Mucosa of gallbladder (tissue), 1 donor: ENCODE results near the gene U2SURP. TPM values are rescaled to one million over a fixed set of nuclear protein-coding genes. Genes with fewer than 3 reads are reported as not detected.
"Not testable (repeated sequence)": the region's sequence is repeated elsewhere in the genome, so short reads cannot be mapped to it uniquely, and the experiment has no call there.

Experiments
- DNase-seq: peaks from one replicate; pipeline ENCODE4 v3.0.0-alpha.2; 2020; ENCODE audit warnings: low spot score
- total RNA-seq: library from RNA; stranded (reverse); gene quantifications from one replicate; pipeline ENCODE4 v1.2.1, GENCODE V29; 2021
- donor health status: DM: no; HTN: no; CAD: no.

U2SURP gene
- total RNA-seq, 1 donor from 2014 or later, result 58.7 TPM

DNA sequence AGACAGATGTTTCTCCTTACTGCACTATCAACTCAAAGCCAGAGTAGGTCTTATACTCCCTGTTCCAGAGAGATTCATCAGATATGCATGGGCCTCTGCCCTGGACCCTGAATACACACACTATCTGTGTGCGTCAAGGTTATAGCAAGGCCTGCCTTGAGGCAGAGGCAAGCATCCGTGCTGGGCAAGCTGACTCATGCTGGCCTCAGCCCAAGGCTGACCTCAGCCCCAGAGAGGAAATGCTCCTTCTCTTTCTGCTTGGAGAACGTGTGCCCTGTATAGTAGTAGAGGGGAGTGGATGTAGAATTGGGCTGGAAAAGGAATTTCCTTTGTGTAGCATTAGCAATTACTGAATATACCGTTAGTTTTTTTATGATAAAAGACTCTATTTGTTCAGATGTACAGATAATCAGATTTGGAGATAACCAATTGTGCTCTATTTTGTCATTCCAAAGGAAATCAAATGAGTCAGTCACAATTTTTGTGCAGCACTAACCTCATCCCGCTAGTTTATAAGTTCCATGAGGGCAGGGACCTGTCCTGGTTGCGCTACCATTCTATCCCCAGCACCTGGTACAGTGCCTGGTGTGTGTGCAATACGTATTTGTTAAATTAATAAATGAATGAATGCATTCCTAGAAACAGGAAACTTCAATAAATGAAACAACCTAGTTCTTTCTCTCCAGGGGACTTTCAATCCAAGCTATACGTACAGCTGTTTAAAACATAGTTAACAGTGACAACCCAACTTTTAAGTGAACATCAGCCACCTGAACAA lies 24.6 kb upstream of the U2SURP start:
- peak; percentile 87 for DNase-seq

DNA sequence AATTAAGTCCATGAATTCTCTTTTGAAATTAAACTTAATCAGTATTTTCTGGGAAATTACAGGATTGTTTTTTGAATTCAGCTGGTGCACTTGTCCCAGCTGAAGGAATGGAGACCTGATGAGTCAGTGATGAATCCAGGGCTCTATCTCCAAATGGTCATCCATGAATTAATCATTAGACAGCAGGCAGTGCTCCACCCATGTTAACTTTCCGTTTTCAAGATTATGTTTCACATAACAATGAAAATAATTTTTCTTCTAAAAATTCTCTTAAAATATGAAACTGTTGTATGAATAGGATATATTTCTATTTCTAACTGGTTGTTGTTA lies 24.0 kb upstream of the U2SURP start:
- DNase-seq, result no peak

DNA sequence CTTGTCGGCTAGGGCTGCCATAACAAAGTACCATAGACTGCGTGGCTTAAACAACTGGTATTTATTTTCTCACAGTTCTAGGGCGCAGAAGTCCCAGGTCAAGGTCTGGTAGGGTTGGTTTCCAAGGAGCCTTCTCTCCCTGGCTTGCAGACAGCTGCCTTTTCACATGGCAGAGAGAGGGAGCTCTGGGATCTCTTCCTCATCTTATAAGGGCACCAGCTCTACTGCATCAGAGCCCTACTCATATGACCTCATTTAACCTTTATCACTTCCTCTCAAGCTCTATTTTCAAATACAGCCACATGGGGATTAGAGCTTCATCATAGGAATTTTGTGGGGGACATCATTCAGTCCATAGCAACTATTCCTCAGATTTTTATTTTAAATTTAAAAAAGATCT lies 20.3 kb upstream of the U2SURP start:
- no peak for DNase-seq

DNA sequence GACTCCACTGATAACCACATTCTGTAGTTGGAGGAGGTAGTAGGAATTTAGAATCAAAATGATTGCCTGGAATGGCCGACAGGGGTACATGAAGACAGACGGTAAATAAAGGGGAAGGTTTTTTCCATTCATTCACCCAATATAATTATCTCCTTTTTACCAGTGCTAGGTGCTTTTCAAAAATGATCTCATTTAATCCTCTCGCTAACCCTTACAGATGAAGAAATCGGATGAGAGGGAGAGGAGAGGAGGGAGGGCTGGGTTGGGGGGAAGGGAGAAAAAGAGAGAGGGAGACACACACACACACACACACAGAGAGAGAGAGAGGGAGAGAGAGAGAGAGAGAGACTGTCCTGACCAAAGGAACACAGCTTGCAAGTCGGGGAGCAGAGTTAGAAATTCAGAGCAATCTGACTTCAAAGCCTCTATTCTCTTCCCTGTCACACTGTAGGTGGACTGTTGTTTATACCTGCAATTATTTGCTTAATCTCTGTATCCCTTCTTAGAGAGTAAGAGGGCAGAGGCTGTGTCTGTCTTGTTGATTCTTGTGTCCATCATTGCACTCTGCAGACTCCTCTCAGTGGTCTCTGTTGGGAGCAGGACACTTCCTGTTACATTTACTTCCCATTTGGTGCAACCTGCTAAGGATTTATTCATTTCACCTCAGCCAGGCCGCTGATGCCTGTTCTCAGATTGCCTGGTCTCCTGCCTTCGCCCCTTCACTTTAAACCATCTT lies 19.2 kb upstream of the U2SURP start:
- DNase-seq, result no peak

DNA sequence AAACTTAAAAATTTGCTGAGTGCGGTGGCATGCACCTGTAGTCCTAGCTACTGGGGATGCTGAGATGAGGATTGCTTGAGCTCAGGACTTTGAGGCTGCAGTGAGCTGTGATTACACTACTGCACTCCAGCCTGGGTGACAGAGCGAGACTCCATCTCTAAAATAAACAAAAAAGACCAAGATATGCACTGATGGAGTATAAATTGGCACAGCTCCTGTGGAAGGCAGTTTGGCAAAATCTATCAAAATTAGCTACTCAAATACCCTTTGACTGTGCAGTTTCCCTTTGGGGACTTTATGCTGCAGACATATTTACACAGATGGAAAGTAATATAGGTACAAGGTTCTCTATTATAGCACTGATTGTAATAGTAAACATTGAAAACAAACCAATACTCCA lies 18.1 kb upstream of the U2SURP start:
- DNase-seq, result no peak

DNA sequence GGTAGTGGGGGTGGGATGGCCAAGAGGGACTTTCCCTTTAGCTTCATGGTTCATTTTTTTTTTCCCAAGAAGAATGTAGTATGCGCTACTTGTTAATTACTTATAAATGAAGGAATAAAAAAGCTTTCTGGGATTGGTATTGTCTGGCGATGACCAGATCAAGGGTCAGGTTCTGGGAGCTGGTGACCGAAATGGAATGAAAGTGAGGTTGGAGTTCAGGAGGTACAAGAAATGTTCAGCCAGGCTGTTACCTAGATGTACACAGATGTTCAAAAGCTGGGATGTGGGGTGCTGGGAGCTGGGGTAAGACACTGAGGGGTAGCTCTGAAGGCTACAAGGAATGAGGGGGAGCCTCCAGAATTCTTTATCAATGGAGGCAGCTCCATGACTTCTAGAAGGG lies 17.1 kb upstream of the U2SURP start:
- DNase-seq, result no peak

DNA sequence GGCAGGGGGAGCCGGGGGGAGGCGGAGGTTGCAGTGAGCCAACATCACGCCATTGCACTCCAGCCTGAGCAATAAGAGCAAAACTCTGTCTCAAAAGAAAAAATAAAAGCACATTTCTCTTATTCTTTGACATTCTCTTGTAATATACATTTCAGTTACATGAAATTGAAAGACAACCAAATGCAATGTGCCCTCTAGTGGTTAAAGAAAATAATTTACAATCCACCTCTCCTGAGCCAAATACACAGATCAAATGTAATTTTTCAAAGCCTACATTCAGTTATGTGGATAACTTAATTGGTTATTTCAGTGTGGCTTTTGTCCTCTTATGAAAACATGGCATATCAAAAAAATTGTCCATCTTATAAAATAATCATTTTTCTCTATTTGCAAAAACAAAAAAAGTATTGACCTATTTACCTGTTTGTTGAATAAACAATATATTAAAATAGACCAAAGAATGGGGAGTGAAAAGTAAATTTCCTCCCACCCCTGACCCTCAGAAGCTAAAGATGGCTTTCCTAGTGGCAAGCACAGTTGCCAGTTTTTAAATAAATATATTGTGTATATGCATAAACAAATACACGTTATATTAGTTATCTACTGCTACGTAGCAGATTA lies 14.2 kb upstream of the U2SURP start:
- DNase-seq, result no peak

DNA sequence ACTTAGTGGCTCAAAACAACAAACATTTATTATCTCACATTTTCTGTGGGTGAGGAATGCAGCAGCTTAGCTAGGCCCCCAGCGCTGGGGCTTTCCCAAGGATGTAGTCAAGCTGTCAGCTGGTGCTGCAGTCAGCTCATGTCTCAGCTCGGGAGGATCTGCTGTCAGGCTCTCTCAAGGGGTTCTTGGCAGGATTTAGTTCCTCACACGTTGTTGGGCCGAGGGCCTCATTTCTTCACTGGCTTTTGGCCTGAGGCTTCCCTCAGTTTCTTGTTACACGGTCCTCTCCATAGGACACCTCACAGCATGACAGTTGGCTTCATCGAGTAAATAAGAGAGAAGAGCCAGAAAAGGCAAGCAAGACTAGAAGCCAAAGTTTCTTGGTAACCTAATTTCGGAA lies 13.7 kb upstream of the U2SURP start:
- DNase-seq, result no peak

DNA sequence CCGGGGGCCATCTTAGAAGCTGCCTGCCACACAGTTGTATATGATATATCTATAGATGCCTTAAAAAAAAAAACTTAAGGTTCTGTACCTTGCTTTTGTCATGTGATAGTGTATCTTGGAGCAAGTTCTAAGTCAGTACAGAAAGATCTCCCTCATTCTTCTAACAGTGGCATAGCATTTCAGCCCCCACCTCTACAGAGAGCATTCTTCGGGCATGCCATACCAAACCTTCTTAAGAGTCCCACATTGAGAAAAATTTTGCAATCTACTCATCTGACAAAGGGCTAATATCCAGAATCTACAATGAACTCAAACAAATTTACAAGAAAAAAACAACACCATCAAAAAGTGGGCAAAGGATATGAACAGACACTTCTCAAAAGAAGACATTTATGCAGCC lies 13.1 kb upstream of the U2SURP start:
- not testable (repeated sequence) for DNase-seq

DNA sequence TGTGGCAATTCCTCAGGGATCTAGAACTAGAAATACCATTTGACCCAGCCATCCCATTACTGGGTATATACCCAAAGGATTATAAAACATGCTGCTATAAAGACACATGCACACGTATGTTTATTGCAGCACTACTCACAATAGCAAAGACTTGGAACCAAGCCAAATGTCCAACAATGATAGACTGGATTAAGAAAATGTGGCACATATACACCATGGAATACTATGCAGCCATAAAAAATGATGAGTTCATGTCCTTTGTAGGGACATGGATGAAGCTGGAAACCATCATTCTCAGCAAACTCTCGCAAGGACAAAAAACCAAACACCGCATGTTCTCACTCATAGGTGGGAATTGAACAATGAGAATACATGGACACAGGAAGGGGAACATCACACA lies 12.5 kb upstream of the U2SURP start:
- not testable (repeated sequence) for DNase-seq

DNA sequence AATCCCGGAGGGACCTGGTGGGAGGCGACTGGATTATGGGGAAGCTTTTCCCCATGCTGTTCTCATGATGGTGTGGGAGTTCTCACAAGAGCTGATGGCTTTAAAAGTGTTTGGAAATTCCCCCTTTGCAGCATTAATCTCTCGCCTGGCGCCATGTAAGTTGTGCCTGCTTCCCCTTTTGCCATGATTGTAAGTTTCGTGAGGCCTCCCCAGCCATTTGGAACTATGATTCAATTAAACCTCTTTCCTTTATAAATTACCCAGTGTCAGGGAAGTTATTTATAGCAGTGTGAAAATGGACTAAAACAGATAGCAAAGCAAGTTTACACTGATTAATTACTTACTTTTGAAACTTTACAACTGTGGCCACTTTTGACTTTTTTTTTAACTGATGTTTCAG lies 10.6 kb upstream of the U2SURP start:
- DNase-seq, result no peak

DNA sequence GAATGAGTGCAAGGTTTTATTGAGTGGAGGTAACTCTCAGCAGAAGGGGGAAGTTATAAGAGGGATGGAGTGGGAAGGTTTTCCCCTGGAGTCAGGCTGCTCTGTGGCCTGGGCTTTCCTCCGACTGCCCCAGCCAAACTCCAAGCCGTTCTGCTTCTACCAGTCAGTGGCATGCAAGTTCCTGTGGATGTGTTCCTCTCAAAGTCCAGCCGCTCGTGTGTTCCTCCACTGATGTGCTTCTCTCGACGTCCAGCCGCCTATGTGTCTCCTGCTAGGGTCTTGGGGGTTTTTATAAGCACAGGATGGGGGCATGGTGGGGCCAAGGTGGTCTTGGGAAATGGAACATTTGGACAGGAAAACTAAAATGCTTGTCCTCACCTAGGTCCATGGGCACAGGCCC lies 9.0 kb upstream of the U2SURP start:
- no peak for DNase-seq

DNA sequence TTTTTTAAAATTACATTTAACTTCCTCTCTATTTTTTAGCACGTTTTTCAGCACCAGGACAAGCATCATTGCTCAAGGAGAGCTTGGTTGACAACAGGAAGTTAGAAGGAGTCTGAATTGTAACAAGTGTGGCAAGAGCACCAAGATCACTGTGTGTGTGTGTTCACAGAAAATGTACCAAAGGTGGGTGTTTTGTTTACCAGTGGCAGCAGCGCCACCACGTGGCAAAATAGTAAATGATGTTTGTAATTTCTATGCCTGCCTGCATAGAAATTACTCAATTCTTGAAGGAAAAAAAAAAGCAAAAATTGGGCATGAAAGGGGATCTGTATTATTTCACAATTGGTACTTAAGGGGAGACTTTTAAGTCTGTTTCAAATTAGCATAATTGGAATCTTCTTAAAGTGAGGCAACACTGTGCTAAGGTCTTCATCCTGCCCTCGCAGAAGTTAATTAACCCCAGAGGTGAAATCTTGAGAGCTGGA lies 7.4 kb upstream of the U2SURP start:
- DNase-seq, result peak; percentile 48

DNA sequence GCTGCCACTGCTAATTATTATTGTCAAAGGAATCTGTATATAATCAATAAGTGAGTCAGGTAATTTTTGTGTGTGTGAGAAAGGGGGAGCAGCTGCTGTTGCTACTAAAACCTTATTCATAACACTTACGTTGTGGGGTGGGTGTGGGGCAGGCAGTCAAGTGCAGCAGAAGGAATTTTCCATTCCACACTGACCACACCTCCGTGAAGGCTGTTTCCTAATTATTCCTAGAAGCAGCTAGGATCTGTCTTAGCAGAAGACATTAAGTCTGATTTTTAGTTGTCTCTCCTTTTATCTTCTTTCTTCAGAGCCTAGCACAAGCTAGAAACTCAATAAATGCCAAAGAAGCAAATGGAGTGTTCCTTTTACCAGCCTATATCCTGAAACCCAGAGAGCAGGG lies 4.0 kb upstream of the U2SURP start:
- no peak for DNase-seq

DNA sequence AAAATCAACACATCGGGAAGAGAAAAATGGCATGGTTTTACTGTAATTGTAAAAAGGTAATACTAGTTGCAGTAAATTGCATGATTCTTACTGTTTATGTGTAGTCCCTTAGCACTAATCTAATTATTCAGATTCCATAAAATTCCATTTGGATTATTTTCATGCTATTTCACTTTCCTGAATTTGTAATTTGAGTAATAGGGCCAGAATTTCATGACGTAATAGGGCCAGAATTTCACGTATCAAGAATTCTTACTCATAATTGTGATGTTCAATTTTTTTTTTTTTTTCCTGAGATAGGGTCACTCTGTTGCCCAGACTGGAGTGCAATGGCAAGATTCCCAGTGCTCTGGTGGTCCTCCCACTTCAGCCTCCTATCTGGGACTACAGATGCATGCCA lies 2.9 kb upstream of the U2SURP start:
- no peak for DNase-seq

DNA sequence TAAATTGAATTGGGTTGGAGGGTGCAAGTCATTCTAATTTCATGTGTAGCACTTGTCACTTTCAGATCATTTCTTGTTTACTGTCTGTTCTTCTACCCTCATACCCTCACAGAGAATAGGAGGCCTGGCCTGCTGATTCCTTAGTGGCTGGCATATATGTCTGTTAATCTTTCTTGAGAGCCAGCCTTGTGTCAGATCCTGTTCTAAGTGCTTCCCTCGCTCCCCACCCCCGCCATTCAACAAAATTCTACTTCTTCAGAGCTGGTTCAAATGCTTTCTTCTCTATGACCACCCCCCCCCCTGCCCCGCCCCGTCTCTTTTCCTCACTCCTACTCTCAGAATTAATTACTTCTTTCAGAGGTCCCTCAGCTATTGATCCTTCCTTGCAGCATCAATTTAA lies 1.5 kb upstream of the U2SURP start:
- no peak for DNase-seq

DNA sequence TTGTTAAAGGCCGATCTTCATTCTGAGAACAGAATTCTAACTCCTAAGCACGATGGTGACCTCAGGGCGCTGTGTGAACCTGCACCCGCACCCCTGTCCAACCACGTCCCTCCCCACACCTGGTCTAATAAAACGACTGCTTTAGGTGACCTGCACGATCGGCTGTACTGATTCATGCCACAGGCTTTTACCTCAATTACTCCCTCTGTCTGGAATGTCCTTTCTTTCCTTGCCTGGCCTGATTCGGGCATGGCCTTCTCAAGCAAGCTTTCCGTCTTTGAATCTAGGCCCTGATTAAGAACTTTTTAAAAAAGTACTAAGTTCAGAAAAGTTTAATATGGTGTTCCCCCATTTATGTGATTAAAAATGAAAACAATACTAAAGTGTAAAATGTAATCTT lies 842 bp upstream of the U2SURP start:
- DNase-seq, result no peak

DNA sequence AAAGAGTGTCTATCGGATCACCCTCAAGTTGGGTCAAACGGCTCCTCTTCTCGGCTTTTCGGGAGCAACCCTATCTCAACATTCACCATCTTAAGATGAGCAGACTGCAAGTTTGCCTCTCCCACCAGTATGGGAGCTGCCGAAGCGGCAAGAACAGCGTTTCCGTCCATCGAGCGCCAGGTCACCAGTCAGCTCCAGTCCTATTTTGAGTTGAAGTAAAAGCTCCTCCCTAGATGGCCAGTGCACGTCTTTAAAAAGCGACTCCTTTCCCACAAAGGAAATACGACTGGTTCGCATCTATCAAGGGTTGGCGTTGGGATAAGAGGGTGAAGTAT lies 369 bp upstream of the U2SURP start:
- no peak for DNase-seq

DNA sequence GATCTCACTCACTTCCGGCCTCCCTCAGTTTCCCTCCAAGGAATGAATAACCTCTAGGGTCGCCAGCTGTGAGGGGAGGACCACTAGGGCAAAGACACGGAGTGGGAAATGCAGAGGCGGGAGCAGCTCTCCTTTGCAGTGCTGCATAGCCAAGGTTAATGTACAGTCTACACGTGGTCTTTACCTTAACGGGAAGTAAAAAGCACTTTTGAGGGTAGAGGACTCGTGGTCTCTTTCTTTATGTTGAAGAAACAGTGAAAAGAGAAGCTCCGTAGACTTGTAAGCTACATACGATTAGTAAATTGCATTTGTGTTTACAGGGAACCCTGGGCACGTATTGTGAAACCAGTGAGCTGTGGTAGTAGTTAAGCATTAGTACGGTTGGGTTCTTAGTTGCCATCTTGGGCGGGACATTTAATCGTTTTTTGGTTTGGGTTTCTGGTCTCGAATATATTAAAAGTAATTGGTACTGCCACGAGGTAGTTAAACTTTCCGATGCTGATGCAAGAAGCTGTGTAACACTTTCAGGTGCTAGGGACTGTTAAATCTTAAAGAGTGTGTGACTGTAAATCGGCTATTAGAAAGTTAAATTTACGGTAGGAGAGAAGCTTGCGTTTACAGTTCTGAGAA lies 828 bp downstream of the U2SURP start:
- DNase-seq, result no peak

DNA sequence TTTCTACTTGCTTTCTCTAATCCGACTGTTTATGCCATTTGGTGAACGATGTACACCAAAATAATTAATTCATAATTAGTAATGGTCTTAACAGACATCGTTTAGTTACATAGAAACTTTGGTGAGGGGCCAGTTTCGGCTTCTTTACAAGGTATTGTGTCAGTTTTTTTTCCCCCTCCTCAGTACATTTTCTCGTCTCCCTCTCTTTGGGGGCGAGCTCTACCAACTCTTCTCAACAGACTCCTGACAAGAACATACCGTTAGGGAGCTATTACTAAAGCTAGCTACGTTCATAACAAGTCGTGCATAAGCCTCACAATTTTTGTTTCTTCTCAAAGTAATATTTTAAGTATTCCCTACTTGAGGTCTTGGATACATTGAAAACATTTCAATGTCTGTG lies 1.4 kb downstream of the U2SURP start:
- DNase-seq, result no peak

DNA sequence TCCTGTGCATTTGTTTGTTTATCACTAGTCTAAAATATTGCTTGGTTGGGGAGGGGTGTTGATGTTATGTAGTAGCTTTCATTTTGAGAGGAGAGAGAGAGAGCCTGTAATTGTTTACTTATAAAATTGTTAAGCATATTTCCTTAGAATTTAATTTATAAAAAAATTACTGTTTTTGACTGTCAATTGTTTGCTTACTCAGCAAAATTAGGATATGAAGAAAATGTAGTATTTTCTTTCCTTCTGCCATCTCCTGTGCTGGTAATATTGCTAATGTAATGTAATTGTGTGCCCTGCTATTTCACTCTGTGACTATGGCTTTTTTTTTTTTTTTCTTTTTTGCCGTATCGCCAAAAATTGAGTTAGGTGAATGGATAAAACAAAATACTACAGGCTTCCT lies 3.5 kb downstream of the U2SURP start:
- DNase-seq, result no peak

DNA sequence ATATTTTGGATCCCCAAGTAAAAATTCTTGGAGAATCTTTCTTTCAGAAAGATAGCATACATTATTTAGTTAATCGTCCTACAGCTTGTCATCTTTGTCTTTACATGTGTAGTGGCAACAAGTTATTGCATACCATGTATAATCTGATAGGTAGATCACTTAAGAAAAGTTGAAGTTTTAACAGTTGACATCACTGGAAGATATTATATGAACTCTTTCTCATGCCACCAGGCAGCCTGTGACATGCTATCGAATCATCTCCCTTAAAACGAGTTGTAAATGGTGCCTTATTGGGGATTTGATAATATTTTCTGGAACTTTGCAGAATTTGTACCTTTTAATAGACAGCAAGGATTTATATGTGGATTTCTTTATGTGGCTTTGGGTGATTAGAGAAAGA lies 8.7 kb downstream of the U2SURP start:
- no peak for DNase-seq

DNA sequence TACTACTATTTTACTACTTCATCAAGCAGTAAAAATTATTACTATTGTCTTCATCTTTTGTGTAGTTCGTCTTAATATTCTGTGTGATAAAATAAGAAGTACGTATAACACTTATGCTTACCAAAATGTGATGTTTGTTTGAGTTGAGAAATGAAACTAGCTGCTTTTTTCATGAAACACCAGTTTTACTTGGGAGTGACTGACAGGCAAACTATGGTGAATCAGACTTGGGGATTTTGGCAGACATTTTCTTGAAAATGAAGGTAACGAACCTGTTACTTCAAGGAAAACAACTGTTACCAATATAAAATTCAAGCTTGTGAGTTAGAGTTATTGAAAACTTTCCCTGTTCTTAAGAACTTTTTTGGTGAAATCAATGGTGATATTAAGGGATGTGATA lies 10.3 kb downstream of the U2SURP start:
- DNase-seq, result no peak
